GM21825 (cell line): Measurements from ENCODE around the gene ORC1.

Source experiments
- ATAC-seq: cut with Tn5 transposase; IDR thresholded peaks from one replicate; pipeline ENCODE4 v1.9.1; 2021; ENCODE audit warnings: mild to moderate bottlenecking, moderate library complexity; ENCODE audit not compliant: unreplicated experiment

ORC1 gene

DNA sequence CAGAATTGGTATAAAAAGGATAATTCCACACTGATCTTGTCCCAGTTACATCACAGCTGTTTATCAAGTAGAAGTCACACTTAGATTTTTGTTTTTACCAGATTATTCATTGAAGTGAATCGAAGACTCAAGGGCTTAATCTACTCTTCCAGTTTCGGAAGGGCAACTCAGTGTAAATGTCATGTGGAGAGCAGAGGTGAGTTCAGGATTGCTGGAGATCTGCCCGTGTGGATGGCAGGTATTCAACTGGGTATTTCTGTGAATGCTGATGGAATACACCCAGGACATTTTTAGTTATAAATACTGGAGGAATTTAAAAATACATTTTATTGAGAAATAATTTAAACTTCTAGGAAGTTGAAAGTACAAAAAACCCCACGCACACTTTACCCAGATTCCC, 57.6 kb downstream of the ORC1 start:
- no peak for ATAC-seq

DNA sequence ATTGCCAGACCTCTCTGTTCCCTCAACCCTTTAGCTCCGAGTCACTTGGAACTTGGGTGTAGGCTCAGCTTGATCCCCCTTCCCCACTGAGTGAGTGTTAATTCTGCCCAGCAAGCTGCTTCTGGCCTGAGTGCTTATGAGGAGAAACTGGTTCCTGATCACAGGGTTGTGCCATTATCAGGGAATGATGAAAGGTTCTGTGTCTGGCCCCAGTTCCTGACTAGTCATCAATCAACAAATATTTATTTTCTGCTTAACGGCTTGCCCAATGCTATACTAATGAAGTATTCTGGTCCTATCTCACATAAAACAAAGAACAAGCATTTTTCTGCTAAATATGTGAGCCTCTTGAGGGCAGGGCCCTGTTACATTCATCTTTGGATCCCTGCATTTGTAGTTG, 59.0 kb downstream of the ORC1 start:
- ATAC-seq = no peak

GRCh38 chr1:52343979-52344378, 60.2 kb downstream of the ORC1 start:
- no peak for ATAC-seq

DNA sequence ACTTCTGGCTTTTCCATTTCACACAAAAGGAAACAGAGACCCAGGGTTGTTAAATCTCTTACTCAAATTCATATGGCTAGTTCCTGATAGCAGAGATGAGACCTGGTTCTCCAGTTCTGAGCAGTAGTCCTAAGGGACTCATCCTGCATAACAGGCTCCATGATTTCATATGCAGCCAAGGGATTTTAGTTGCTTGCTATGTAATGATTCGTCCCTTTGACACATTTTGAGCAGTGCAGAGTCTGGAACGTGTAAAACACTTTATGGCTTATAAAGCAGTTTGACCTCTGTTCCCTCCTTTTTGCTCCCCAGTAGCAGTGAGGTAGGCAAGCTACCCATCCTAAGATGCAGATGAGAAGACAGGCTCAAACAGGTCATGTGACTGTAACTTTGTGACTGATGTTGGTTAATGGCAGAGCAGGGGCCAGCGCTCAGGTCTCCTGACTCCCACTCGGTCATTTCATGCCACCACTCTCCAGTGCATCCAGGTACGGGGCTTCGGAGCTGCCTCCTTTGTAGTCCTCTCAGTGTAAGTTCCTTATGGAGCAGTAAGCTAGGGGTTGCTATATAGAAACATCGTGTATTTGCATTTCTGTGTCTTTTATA, 62.5 kb downstream of the ORC1 start:
- ATAC-seq = no peak

- ATAC-seq = no peak
Observed at GRCh38 chr1:52337439-52337838, 66.8 kb downstream of the ORC1 start.

- no peak for ATAC-seq
Observed at GRCh38 chr1:52334906-52335528, 69.2 kb downstream of the ORC1 start.

DNA sequence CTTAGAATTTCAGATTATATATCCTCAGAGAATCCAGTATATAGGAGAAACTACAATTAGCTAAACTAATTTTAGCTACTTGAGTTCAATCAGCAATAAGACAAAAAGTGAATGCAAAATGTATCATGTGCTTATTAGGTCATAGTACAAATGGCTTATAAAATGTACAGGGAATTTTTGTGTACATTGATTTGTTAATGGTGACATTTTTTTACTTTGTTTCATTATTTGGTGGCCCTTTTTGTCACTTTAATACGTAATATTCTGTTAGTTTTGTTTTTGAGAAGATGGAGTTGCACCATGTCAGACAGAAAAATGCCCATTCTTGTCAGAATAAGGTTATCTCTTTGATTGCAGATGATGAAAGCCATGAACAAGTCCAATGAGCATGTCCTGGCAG, 71.8 kb downstream of the ORC1 start:
- no peak for ATAC-seq

DNA sequence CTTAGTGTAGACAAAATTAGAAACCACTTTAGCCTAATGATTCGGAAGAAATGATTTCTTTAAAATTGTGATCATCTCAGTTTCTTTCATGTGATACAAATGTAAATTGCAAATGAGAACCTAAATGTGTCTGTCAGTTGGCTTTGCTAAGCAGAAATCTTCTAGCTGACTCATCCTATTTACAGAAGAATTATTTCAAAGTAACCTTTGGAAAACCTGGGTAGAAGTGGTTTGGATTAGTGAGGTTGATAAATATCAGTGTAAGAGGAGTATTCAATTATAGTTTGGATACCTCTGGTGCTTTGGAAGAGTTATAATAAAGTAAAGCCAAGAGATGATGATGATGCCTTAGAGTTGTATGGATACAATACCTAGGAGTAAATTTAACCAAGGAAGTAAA, 75.6 kb downstream of the ORC1 start:
- ATAC-seq = no peak

GRCh38 chr1:52325786-52326185, 78.4 kb downstream of the ORC1 start:
- no peak for ATAC-seq

DNA sequence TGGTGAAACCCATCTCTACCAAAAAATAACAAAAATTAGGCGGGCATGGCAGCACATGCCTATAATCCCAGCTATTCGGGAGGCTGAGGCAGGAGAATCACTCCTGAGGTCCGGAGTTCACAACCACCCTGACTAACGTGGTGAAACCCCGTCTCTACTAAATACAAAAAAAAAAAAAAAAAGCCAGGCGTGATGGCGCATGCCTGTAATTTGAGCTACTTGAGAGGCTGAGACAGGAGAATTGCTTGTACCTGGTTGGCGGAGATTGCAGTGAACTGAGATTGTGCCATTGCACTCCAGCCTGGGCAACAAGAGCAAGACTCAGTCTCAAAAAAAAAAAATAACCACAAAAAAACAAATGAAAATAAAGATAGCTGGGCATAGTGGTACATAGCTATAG, 80.5 kb downstream of the ORC1 start:
- ATAC-seq = no peak
